Vagina (tissue), 2 donors: ENCODE data around the gene HERC5. TPM values are rescaled to one million over a fixed set of nuclear protein-coding genes. Genes with fewer than 3 reads are reported as not detected.

Experiments used
- DNase-seq, 2 donors: peaks; one replicate each; pipeline ENCODE4 v3.0.0-alpha.2; 2017; ENCODE audit errors: extremely low spot score in 2 of 2
- H3K27ac ChIP-seq: fragments of 200-600 bp; sonication (generic); one replicate; pipeline ENCODE4 v1.5.1; 2019
- H3K27me3 ChIP-seq: fragments of 200-600 bp; sonication (generic); one replicate; pipeline ENCODE4 v1.5.1; 2019
- H3K36me3 ChIP-seq, 2 donors: fragments of 200-600 bp; sonication (generic); one replicate each; pipeline ENCODE4 v1.5.1; 2017 to 2019
- H3K4me1 ChIP-seq: fragments of 200-600 bp; sonication (generic); one replicate; pipeline ENCODE4 v1.5.1; 2019
- H3K4me3 ChIP-seq, 2 donors: fragments of 200-600 bp; sonication (generic); 1 replicate in 1 of 2; 2 replicates in 1 of 2; pipeline ENCODE4 v1.5.1; 2016 to 2019
- H3K9me3 ChIP-seq: fragments of 200-600 bp; sonication (generic); one replicate; pipeline ENCODE4 v1.5.1; 2019
- POLR2A ChIP-seq, 2 donors: fragments of 450-650 bp; IDR thresholded peaks; one replicate each; pipeline ENCODE4 v1.6.1; 2017; ENCODE audit warnings: antibody characterized with exemption in 2 of 2, mild to moderate bottlenecking in 2 of 2, moderate library complexity in 2 of 2
- POLR2AphosphoS5 ChIP-seq, 2 donors: sonication (generic); formaldehyde crosslinking; IDR thresholded peaks; one replicate each; pipeline ENCODE4 v1.9.0; 2017; ENCODE audit warnings: antibody characterized with exemption in 2 of 2, mild to moderate bottlenecking in 2 of 2, low read depth in 1 of 2; ENCODE audit not compliant: insufficient read depth in 1 of 2
- intact Hi-C: fragments of 100-400 bp; cut with DNase I; formaldehyde crosslinking; loops from one replicate; pipeline ENCODE4 v1.15.1; 2023
- total RNA-seq: library from RNA; depleted of rRNA; stranded (reverse); fragments of >200 nt; gene quantifications from one replicate; pipeline ENCODE4 v1.2.3, GENCODE V29; 2016
- TF ChIP-seq, protein P1 (sequence below), 3 experiments: fragments of 450-650 bp in 2 of 3; fragments of 200-600 bp in 1 of 3; sonication (generic) in 1 of 3; IDR thresholded peaks; one replicate each; pipeline ENCODE4 v1.5.1; 2017 to 2019; ENCODE audit warnings: antibody characterized with exemption in 3 of 3, mild to moderate bottlenecking in 2 of 3, moderate library complexity in 2 of 3

Gene HERC5
- total RNA-seq, 1 donor from 2014 or later: 5.4 TPM

DNA sequence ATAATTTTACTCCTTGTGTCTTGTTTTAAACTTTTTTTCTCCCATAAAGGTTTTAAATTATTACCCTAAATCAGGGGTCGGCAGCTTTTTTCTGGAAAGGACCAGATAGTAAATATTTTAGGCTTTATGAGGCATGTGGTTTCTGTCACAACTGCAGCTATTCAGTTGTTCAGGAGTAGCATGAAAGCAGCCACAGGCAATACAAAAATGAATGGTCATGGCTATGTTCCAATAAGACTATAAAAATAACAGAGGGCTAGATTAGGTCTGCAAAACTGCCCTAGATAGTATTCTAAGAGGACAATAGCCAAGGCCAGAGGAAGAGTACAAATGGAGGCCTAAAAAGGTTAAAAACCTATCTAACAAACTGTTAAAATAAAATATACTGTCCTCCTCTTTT lies 24.6 kb downstream of the HERC5 start:
- Histone ChIP-seq H3K4me3 (no peak overlapping the region), H3K4me1 (no peaks in the 10 kb centered on the region), H3K27me3 (no peaks in the 10 kb centered on the region), H3K36me3 (peaks cover 0 to 3% of the 10 kb centered on the region in 2 donors), H3K9me3 (no peaks in the 10 kb centered on the region), H3K27ac (no peak overlapping the region)
- TF ChIP-seq POLR2A (IDR thresholded peaks at IDR 0.05): no peak
- no peak for TF ChIP-seq POLR2AphosphoS5 (IDR thresholded peaks at IDR 0.05; ENCODE audit: insufficient read depth in 1 of 2, low read depth in 1 of 2)
- TF ChIP-seq, protein P1, sequence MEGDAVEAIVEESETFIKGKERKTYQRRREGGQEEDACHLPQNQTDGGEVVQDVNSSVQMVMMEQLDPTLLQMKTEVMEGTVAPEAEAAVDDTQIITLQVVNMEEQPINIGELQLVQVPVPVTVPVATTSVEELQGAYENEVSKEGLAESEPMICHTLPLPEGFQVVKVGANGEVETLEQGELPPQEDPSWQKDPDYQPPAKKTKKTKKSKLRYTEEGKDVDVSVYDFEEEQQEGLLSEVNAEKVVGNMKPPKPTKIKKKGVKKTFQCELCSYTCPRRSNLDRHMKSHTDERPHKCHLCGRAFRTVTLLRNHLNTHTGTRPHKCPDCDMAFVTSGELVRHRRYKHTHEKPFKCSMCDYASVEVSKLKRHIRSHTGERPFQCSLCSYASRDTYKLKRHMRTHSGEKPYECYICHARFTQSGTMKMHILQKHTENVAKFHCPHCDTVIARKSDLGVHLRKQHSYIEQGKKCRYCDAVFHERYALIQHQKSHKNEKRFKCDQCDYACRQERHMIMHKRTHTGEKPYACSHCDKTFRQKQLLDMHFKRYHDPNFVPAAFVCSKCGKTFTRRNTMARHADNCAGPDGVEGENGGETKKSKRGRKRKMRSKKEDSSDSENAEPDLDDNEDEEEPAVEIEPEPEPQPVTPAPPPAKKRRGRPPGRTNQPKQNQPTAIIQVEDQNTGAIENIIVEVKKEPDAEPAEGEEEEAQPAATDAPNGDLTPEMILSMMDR (IDR thresholded peaks at IDR 0.05): no peak
- intact Hi-C loops: no loop called here
- no peak for DNase-seq

DNA sequence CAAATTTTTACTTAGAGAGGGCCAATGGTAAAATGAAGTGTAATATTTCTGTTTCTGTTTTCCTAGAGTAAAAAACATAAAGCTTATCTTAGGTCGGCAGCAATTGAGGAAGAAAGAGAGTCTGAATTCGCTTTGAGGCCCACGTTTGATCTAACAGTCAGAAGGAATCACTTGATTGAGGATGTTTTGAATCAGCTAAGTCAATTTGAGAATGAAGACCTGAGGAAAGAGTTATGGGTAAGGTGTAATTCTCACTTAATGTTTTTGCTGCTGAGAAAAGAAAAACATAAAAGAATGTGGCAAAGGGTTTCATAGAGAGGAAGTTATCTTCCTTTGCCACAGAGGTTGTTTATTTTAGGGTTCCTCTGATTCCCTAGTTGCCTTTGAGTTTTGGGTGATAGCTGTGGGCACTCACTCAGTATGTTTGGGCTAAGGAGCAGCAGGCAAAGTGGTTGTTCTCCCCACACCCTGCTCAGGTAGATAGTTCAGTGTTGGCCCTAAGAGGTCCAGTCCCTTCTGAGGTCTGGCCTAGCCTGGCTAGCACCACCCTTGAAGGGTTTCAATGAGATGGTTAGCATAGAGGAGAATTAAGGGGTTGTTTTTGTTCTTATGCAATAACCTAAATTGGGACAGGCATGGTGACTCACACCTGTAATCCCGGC lies 32.3 kb downstream of the HERC5 start:
- no peaks in the 10 kb centered on the region for H3K4me1 ChIP-seq
- no peak for DNase-seq
- no peak overlapping the region for H3K4me3 ChIP-seq
- H3K9me3 ChIP-seq: no peaks in the 10 kb centered on the region
- no peaks in the 10 kb centered on the region for H3K27me3 ChIP-seq
- peaks cover 0 to 5% of the 10 kb centered on the region in 2 donors for H3K36me3 ChIP-seq
- intact Hi-C loops: no loop called here
- no peak overlapping the region for H3K27ac ChIP-seq
- no peak for TF ChIP-seq POLR2AphosphoS5 (IDR thresholded peaks at IDR 0.05; ENCODE audit: insufficient read depth in 1 of 2, low read depth in 1 of 2)
- TF ChIP-seq, protein P1 (IDR thresholded peaks at IDR 0.05): no peak
- TF ChIP-seq POLR2A (IDR thresholded peaks at IDR 0.05): no peak

DNA sequence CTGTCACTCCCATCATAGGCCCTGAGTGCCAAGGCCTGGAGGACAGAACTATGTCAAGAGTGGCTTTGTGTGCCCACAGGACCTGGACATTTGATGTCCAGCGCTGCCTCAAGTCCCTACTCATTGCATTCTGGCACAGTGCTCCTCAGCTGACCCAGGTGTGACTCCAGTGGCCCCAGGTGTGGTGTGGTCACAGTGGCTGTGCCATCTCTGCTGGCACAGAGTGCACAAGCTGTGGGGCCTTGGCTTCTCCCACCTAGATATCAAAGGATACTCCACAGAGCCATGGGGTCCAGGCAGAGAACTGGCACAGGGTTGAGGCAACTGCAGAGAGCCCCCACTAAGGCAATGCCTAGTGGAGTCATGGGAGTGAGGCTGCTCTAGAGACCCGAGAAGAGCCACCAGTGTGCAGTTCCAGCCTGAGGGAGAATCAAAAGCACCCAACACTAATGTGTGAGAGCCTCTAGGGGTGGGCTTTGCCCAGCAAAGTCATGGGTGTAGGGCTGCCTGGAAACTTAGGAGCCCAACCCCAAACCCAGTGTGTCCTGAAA lies 41.0 kb downstream of the HERC5 start:
- H3K4me1 ChIP-seq: no peaks in the 10 kb centered on the region
- peaks cover 0 to 8% of the 10 kb centered on the region in 2 donors for H3K36me3 ChIP-seq
- DNase-seq: no peak
- H3K27me3 ChIP-seq: no peaks in the 10 kb centered on the region
- intact Hi-C loops: no loop called here
- H3K4me3 ChIP-seq: no peak overlapping the region
- TF ChIP-seq POLR2A (IDR thresholded peaks at IDR 0.05): no peak
- TF ChIP-seq, protein P1 (IDR thresholded peaks at IDR 0.05): no peak
- no peak for TF ChIP-seq POLR2AphosphoS5 (IDR thresholded peaks at IDR 0.05; ENCODE audit: insufficient read depth in 1 of 2, low read depth in 1 of 2)
- no peaks in the 10 kb centered on the region for H3K9me3 ChIP-seq
- H3K27ac ChIP-seq: no peak overlapping the region

DNA sequence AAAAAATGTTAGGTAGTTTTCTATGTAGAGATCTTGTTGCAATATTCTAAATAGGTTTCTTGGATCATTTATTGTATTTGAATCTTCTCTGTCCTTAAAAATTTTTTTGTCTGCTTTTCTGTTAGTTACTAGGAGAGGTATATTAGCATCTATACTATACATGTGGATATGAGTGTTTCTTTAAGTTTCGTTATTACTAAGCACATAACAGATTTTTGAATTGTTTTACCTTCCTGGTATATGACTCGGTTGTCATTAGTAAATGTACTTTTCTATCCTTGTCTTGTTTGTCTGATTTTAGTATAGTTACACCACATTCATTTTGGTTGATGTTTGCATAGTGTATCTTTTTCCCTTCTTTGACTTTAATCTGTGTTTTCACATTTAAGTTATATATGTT lies 46.4 kb downstream of the HERC5 start:
- no peak overlapping the region for H3K27ac ChIP-seq
- no peaks in the 10 kb centered on the region for H3K36me3 ChIP-seq
- TF ChIP-seq, protein P1 (IDR thresholded peaks at IDR 0.05): no peak
- TF ChIP-seq POLR2A (IDR thresholded peaks at IDR 0.05): no peak
- no peak for TF ChIP-seq POLR2AphosphoS5 (IDR thresholded peaks at IDR 0.05; ENCODE audit: insufficient read depth in 1 of 2, low read depth in 1 of 2)
- no peaks in the 10 kb centered on the region for H3K9me3 ChIP-seq
- H3K27me3 ChIP-seq: no peaks in the 10 kb centered on the region
- intact Hi-C loops: no loop called here
- H3K4me1 ChIP-seq: no peaks in the 10 kb centered on the region
- no peak for DNase-seq
- H3K4me3 ChIP-seq: no peak overlapping the region

DNA sequence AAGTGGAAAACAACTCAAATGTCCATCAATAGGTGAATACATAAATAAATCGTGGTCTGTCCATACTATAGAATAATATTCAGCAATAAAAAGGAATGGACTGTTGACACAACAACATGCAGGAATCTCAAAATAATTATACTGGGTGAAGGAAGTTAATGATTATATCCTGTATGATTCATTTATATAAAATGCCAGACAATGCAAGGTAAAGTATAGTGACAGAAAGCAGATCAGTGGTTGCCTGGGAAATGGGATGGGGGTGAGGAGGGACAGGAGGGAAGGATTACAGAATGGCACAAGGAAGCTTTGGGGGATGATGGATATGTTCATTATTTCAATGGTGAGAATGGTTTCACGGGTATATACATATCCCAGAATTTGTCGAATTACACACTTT lies 54.3 kb downstream of the HERC5 start:
- Histone ChIP-seq H3K4me1 (no peaks in the 10 kb centered on the region), H3K36me3 (no peaks in the 10 kb centered on the region), H3K27ac (no peak overlapping the region), H3K27me3 (no peaks in the 10 kb centered on the region), H3K4me3 (no peak overlapping the region), H3K9me3 (no peaks in the 10 kb centered on the region)
- no peak for TF ChIP-seq POLR2A (IDR thresholded peaks at IDR 0.05)
- TF ChIP-seq, protein P1 (IDR thresholded peaks at IDR 0.05): no peak
- TF ChIP-seq POLR2AphosphoS5 (IDR thresholded peaks at IDR 0.05; ENCODE audit: insufficient read depth in 1 of 2, low read depth in 1 of 2): no peak
- no peak for DNase-seq
- intact Hi-C loops: loop anchor here (5.0 to 10.0 kb wide), 2 partner anchors 136 to 1276 kb away; partner anchors contain the start of gene HERC6
